NCI-H446 treated with DMSO at 0.1 percent for 48 hours (cell line): ENCODE results near the gene ALDH3A1.
A peak's percentile ranks its signal among the peaks of the same experiment; 100 is the strongest.
"Not testable (repeated sequence)": the region's sequence is repeated elsewhere in the genome, so short reads cannot be mapped to it uniquely, and the experiment has no call there.

Experiments
- DNase-seq: peaks from one replicate; lab custom pipeline; 2025; lab: John Stamatoyannopoulos, UW

ALDH3A1 gene

GRCh38 chr17:19747829-19748806 lies at the start of gene ALDH3A1:
Gene ALDH3A1 (minus strand): TSS chr17:19748298. CDS start chr17:19745129, 3,169 bp downstream.
- peak; percentile 1 for DNase-seq

DNA sequence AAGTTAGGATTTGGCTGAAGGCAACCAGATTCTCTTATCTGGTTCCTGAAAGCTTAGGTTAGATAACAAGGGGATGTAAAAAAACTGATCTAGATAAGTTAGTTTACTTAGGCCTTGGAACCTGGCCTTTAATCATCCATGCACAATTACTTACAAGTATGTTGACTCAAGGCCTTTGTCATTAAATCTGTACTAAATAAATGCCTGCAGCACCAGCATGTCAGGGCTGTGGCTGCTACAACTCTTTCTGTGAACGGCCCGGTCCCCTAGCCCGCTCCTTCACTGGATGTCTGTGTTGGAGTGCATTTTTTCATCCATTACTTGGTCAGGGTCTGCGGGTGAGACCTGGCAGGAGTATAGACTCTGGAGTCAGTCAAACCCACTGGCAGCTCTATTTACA lies 48.4 kb upstream of the ALDH3A1 start:
- DNase-seq = no peak

DNA sequence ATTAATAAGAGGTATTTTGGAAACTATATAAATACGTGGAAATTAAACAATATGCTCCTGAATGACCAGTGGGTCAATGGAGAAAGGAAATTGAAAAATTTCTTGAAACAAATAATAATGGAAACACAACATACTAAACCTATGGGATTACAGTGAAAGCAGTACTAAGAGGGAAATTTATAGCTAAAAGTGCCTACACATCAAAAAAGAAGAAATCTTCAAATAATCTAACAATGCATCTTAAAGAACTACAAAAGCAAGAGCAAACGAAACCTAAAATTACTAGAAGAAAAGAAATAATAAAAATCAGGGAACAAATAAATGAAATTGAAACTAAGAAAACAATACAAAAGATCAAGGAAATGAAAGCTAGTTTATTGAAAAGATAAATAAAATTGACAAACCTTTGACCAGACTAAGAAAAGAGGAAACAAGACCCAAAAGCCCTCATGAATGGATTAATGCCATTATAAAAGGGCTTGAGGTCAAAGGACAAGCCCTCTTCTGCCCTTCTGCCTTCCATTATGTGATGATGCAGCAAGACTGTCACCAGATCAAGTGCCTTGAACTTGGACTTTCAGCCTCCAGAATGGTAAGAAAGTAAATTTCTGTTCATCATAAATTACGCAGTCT lies 43.9 kb upstream of the ALDH3A1 start:
- no peak for DNase-seq

DNA sequence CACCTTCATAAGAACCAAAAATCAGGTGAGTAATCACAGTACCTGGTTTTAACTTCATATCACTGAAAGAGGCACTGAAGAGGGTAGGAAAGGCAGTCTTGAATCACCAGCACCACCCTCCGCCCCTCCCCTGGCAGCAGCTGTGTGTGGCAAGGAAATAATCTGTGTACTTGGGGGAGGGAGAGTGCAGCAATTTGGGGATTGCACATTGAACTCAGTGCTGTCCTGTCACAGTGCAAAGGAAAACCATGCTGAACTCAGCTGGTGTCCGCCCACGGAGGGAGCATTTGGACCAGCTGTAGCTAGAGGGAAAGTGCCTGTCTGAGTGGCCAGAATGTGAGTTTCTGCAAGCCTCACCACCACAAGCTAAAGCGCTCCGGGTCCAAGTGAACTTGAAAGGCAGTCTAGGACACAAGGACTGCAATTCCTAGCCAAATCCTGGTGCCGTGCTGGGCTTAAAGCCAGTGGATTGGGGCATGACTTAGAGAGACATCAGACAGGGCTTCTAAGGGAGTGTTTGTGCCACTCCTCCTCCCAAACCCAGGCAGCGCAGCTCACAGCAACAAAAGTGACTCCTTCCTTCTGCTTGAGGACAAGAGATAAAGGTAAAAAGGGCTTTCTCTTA lies 39.7 kb upstream of the ALDH3A1 start:
- DNase-seq = peak; percentile 58

DNA sequence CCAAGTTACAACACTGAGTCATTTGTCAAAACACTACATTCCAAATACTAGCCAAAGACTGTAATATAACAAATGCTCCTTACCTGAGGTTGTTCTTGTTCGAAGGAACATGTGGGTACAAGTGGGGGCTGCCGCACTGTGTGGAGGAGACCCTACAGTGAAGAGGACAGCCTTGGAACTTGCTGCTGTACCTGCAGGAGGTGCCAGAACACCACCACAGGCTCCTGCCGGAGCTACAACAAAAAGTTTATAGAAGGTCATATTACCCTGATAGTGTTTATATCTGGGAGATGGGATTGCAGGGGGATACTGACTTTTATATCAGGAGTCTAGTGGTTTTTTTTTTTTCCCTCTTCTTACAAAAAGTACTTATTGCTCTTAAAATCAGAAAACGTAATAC lies 37.8 kb upstream of the ALDH3A1 start:
- no peak for DNase-seq

DNA sequence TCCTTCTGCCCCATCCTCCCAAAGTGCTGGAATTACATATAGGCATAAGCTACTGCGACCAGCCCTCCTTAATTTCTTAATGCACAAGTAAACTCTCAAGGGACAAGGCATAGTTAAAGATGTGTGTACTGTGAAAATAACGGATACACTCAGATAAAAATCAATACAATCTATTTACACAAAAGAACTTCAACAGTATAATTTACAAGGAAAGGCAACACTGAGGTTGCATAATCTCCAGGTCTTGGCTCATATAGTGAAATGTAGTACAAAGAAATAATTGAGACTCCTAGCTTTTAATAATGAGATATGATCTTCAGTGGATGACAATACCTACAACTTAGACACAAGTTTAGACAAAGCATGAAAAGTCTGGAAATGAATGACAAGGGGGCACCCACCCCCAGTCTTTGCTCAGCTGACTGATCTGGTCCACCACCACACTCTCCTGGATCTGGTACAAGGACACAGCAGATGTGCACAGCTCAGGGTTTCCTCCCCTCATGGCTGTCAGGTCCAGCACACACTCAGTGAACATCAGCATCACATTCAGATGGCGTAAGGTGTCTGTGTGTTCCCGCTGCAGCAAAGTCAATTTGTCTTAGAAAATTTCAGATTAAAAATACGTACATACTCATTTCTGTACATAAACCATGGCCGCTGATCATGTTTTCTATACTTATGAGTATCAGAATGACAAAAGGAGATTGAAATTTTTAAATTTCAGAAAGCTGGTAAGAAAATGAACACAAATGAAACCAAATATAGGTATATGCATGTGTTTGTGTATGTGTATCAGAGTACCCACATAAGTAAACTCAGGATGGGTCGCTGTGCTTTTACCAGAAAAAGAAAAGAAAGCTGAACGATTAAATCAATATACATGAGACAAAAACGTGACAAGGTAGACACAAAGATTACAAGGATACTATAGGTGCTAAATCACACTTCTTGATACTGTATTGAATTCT lies 33.7 kb upstream of the ALDH3A1 start:
- no peak for DNase-seq

DNA sequence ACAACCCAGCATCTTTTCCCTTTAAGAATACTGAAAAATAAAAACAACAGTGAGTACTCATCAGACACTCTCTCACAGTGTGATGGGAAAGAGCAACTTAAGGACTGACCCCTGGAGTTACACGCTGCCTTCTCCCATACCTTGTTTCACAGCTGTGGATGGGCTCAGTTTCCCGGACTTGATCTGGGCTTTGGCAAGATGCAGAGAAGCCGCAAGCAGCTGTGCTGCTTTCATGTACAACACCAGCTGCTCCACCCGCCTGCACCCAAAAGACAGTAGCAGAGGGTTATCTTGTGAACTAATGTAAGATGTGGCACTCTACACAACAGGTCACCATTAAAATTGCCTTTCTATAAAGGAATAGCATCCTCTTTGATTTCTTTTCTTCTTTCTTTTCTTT lies 32.7 kb upstream of the ALDH3A1 start:
- no peak for DNase-seq

DNA sequence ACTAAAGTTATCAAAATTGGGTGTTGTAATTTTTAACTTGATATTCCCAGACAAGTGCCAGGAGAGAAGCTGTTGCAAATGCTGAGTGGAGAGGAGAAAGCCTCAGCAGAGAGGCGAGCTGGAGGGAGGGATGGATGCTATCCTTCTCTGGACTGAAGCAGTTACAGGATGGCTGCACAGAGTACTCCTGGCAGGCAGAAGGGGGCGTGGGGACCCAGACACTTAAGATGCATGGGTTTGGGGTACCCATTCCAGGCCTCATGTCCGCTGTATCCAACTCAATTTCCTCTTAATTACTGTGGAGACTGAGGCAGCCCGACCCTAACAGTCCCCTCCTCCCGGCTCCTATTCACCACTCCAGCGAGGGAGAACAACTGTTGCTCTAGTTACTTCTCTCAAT lies 25.4 kb upstream of the ALDH3A1 start:
- DNase-seq = no peak

- no peak for DNase-seq
Measured at GRCh38 chr17:19771971-19772630, 24.0 kb upstream of the ALDH3A1 start.

GRCh38 chr17:19770985-19771735 lies 23.1 kb upstream of the ALDH3A1 start:
- DNase-seq = no peak

DNA sequence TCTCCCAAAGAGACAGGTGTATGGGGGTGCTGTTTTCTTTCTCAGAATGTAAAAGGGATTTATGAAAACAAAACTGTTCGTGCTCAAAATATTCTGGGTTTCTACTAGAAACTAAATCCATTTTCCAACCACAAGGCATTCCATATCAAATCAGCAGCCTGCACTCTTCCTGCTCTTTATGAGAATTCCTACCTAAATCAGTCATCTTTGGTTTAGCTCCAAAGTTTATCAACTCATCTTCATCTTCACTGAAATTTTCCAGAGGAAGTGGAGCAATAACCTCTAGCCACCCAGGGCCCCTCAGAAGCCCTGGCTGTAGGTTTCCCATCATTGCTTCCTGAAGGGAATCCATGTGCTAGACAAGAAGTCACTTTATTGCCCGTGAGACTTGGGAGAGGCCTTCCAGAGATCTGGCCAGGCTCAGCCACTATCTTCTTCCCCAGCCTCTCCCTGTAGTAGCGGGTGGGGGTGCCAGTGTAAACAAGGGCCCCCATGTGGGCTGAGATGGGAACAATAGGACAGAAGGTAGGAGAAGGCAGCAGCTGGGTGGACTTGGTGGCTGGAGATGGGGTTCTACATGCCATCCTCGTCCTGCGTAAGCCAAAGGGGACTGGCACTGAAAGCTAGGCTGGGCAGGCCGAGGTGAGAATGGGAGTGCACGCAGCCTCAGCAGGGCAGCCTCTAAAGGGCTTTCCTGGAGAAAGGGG lies 22.0 kb upstream of the ALDH3A1 start:
- no peak for DNase-seq

DNA sequence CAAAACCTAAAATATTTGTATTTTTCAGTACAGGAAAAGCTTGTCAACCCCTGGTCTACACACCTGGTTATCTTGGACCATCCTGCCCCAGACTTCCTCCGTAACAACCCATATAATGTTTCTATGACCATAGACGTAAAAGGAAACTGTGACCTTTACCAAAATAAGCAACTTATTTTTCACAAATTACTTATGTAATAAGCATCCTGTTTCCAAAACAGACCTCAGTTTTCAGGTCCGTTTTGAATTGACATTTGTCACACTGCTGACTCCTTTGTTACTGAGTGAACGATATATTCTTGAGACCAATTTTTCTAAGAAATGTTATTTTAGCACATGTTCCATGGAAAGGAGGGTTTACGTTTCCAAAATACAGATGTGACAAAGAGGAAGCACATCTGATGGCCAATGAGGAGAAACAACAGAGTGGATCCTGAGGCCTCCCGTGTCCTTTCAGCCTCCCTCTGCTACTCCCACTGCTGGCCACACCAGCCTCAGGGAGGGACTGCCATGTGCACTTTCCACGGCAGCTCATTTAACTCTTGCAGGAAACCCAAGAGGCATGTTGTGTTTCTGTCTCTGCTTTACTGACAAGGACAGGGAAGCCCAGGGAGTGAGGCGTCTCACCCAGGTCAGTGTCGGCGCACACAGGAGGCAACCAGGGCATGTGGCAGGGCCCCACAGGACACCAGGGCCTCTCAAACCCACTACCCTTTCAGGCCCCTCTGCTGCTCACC lies 20.1 kb upstream of the ALDH3A1 start:
- no peak for DNase-seq

- peak; percentile 2 for DNase-seq
Measured at GRCh38 chr17:19766421-19767270, 18.5 kb upstream of the ALDH3A1 start.

GRCh38 chr17:19766016-19766415 lies 17.9 kb upstream of the ALDH3A1 start:
- no peak for DNase-seq

GRCh38 chr17:19763991-19764390 lies 15.9 kb upstream of the ALDH3A1 start:
- not testable (repeated sequence) for DNase-seq

DNA sequence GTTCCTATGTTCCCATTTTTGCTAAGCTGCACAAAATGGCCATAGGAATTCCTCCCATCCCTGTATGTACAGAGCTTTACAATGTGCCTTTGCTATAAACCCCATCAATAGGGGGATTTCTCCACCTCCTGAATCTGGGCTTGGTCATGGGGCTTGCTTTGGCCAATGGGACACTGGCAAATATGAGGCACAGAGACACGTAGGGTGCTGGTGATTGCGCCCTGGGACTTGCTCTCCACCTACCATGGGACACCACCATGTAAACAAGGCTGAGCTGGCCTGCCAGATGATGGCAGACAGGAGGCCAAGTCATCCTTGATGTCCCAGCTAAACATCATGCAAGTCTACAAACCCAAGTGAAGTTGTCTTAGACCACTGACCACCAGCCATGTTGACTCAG lies 15.3 kb upstream of the ALDH3A1 start:
- no peak for DNase-seq

GRCh38 chr17:19762515-19762961 lies 14.4 kb upstream of the ALDH3A1 start:
- DNase-seq = peak; percentile 2

- no peak for DNase-seq
Measured at GRCh38 chr17:19760746-19761145, 12.6 kb upstream of the ALDH3A1 start.
